T-cell (primary cell): Measurements from ENCODE around the gene DNAJC27. TPM values are rescaled to one million over a fixed set of nuclear protein-coding genes. Genes with fewer than 3 reads are reported as not detected.
A peak's percentile ranks its signal among the peaks of the same experiment; 100 is the strongest.

Experiments used
- ATAC-seq, 4 experiments: fragments of 200-7000 bp in 3 of 4; fragments of 150-1000 bp in 1 of 4; cut with Tn5 transposase; replicated peaks in 1 of 4; 1 replicate in 3 of 4; 2 replicates in 1 of 4; pipeline ENCODE4 v1.10.0; 2021; ENCODE audit warnings: moderate library complexity in 3 of 4, mild to moderate bottlenecking in 2 of 4, moderate number of reproducible peaks in 1 of 4
- CTCF ChIA-PET, 2 donors: fragments of 300-600 bp; sonication (Branson Sonifier 250); formaldehyde crosslinking; loops; one replicate each; lab custom pipeline; 2022; ENCODE audit warnings: antibody characterized with exemption in 2 of 2; lab: Charles Lee
- POLR2A ChIA-PET, 2 donors: fragments of 300-600 bp; sonication (Branson Sonifier 250); formaldehyde crosslinking; loops; one replicate each; lab custom pipeline; 2022; ENCODE audit warnings: antibody characterized with exemption in 2 of 2; lab: Charles Lee
- DNase-seq, 35 experiments: peaks; one replicate each; pipeline versions ENCODE4 v3.0.0 to v3.0.0-alpha.2; 2013 to 2023
- H3K27ac ChIP-seq: one replicate; pipeline ENCODE4 v1.5.1; 2013; ENCODE audit warnings: low read length
- H3K27me3 ChIP-seq, 2 experiments: replicated peaks in 1 of 2; 1 replicate in 1 of 2; 2 replicates in 1 of 2; pipeline versions ENCODE4 v1.6.1 to v1.7.0; 2013; ENCODE audit warnings: low read length in 1 of 2, mixed read lengths in 1 of 2; ENCODE audit not compliant: control insufficient read depth in 2 of 2, insufficient read depth in 2 of 2; ENCODE audit errors: extremely low read depth in 1 of 2
- H3K36me3 ChIP-seq, 2 donors: 1 replicate in 1 of 2; 2 replicates in 1 of 2; pipeline versions ENCODE4 v1.6.1 to v1.7.0; 2013; ENCODE audit warnings: low read length in 1 of 2; ENCODE audit not compliant: control insufficient read depth in 2 of 2, insufficient read depth in 1 of 2; ENCODE audit errors: extremely low read depth in 1 of 2
- H3K4me1 ChIP-seq, 2 experiments: 1 replicate in 1 of 2; 2 replicates in 1 of 2; pipeline versions ENCODE4 v1.6.1 to v1.7.0; 2013; ENCODE audit warnings: low read length in 2 of 2, mixed read lengths in 1 of 2; ENCODE audit not compliant: insufficient read depth in 2 of 2, control insufficient read depth in 1 of 2; ENCODE audit errors: extremely low read depth in 1 of 2
- H3K4me3 ChIP-seq, 2 donors: 1 replicate in 1 of 2; 2 replicates in 1 of 2; pipeline versions ENCODE4 v1.5.1 to v1.7.0; 2013; ENCODE audit warnings: mild to moderate bottlenecking in 2 of 2, low read length in 1 of 2, moderate library complexity in 1 of 2; ENCODE audit not compliant: control insufficient read depth in 1 of 2; ENCODE audit errors: extremely low read depth in 1 of 2
- H3K9me3 ChIP-seq: 2 replicates; pipeline ENCODE4 v1.7.0; 2013
- H3K27ac Mint-ChIP-seq, 2 donors: one replicate each; pipeline ENCODE4 v1.8.0; 2020 to 2021; ENCODE audit warnings: mild to moderate bottlenecking in 2 of 2, mixed read lengths in 2 of 2
- H3K27me3 Mint-ChIP-seq, 2 donors: one replicate each; pipeline ENCODE4 v1.8.0; 2021 to 2022; ENCODE audit warnings: mixed read lengths in 2 of 2
- H3K36me3 Mint-ChIP-seq: one replicate; pipeline ENCODE4 v1.8.0; 2021; ENCODE audit warnings: mixed read lengths
- H3K4me1 Mint-ChIP-seq, 3 donors: one replicate each; pipeline ENCODE4 v1.8.0; 2020 to 2022; ENCODE audit warnings: mixed read lengths in 3 of 3, mild to moderate bottlenecking in 1 of 3
- H3K4me3 Mint-ChIP-seq, 3 donors: one replicate each; pipeline ENCODE4 v1.8.0; 2020 to 2022; ENCODE audit warnings: mild to moderate bottlenecking in 3 of 3, mixed read lengths in 3 of 3, moderate library complexity in 3 of 3
- H3K9me3 Mint-ChIP-seq, 3 donors: one replicate each; pipeline ENCODE4 v1.8.0; 2020 to 2022; ENCODE audit warnings: mixed read lengths in 3 of 3
- WGBS: methylation state at CpG from one replicate; pipeline ENCODE4 v1.1.5; 2013; ENCODE audit warnings: missing lambda C conversion rate; ENCODE audit not compliant: insufficient coverage; 5-methylcytosine and 5-hydroxymethylcytosine counted together
- total RNA-seq, 35 experiments: library from RNA in 6 of 35; stranded (reverse) in 6 of 35; fragments of 120-200 nt in 1 of 35; gene quantifications; one replicate each; pipeline versions ENCODE4 v1.2.1 to v1.2.4 and lab custom pipeline; 2013 to 2026

Gene DNAJC27
- total RNA-seq, 5 donors from 2014 or later (not counting 1 experiment from before 2014, with no cell fraction given), result 10.0 to 15.2 (median 12.7) TPM

DNA sequence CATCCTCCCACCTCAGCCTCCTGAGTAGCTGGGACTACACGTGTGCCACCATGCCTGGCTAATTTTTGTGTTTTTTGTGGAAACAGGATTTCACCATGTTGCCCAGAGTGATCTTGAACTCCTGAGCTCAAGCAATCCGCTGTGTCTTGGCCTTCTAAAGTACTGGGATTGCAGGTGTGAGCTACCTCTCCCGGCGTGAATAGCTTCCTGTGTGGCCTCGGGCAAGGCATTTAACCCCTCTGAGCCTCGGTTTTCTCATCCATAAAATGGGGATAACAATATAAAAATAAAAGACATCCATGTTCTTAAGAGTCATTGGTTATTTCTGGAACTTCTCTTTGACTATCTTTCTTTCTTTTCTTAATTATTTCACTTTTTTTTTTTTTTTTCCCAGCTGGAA, 32.4 kb downstream of the DNAJC27 start:
- Mint-ChIP-seq H3K9me3 (no peaks in the 10 kb centered on the region), H3K4me1 (no peaks in the 10 kb centered on the region), H3K36me3 (peaks cover 3% of the 10 kb centered on the region), H3K4me3 (no peak overlapping the region), H3K27me3 (no peaks in the 10 kb centered on the region), H3K27ac (no peak overlapping the region)
- Histone ChIP-seq H3K36me3 (peaks cover 0 to 2% of the 10 kb centered on the region in 2 donors), H3K4me3 (no peak overlapping the region), H3K27ac (no peak overlapping the region), H3K9me3 (no peaks in the 10 kb centered on the region), H3K27me3 (no peaks in the 10 kb centered on the region), H3K4me1 (no peaks in the 10 kb centered on the region)
- POLR2A ChIA-PET, result interaction anchor here in 1 of 2 donors (0.6 kb wide), 1 partner anchor 147 kb away, joined by 3 read pairs; no protein-coding TSS in a partner anchor
- DNase-seq (no peak), ATAC-seq (no peak)
- WGBS, result 60% methylated on average over 2 of the region's 6 CpGs
- CTCF ChIA-PET, result no interaction called here

DNA sequence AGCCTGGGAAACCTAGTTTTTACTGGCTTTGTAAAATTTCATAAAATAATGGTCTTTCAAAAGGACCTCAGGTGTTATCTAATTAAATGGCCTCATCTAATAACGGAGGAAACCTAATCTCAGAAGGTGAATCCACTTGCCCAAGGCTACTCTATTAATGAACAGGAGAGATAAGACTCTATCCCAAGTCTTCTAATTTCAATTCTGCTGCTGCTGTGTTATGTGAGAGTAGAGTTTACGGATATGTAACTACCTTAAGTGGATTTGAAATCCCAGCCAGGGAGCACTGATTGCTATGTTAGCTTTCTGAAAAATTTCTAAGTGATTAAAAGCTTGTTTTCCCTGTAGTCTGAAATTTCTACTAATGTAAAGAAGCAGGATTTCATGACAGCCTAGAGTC, 34.5 kb downstream of the DNAJC27 start:
- H3K9me3 ChIP-seq, result no peaks in the 10 kb centered on the region
- Mint-ChIP-seq H3K4me1 (no peaks in the 10 kb centered on the region), H3K9me3 (no peaks in the 10 kb centered on the region), H3K36me3 (no peaks in the 10 kb centered on the region), H3K27ac (no peak overlapping the region), H3K27me3 (no peaks in the 10 kb centered on the region), H3K4me3 (no peak overlapping the region)
- CTCF ChIA-PET, result no interaction called here
- WGBS, result no CpG with 5 or more reads among the region's 2 CpGs
- no peak overlapping the region for H3K4me3 ChIP-seq
- no peaks in the 10 kb centered on the region for H3K4me1 ChIP-seq
- H3K27me3 ChIP-seq, result no peaks in the 10 kb centered on the region
- POLR2A ChIA-PET, result no interaction called here
- H3K36me3 ChIP-seq, result no peaks in the 10 kb centered on the region
- no peak for ATAC-seq
- H3K27ac ChIP-seq, result no peak overlapping the region
- no peak for DNase-seq

DNA sequence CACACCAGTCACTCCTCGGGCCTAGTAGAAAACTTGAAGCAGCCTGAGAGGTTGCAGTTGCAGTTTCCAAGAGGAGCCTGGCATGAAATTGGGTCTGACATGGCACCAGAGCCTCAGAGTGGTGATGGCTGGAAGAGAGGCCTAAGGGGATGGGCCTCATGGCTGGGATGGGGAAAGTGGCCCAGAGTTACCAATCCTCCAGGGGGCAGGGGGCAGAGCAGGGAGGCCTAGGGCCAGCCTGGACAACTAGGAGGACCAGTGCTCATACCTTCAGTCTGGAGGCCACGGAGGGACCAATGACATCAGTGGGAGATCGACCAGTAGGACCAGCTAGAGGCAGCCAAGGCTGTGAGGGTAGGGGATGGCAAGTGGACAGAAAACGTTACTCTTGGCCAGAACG, 36.6 kb downstream of the DNAJC27 start:
- no peak for DNase-seq

DNA sequence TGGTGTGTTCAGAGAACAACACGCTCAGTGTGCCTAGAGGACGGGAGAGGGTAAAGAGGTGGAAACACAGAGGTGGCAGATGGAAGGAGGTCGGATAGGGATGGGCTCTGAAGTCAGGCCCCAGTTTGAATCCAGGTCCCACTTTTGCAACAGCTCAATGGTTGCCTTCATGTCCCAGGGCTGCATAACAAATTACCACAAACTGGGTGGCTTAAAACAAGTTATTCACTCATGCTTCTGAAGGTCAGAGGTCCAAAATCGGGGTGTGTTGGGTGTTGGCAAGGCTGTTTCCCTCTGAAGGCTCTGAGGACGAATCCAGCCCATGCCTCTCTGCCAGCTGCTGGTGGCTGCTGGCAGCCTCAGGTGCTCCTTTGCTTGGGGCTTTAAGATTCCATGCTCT, 39.0 kb downstream of the DNAJC27 start:
- WGBS, result 86% methylated on average over 4 of the region's 5 CpGs
- Mint-ChIP-seq H3K27ac (no peak overlapping the region), H3K4me1 (peaks cover 3 to 6% (median 6%) of the 10 kb centered on the region in 3 donors), H3K36me3 (no peaks in the 10 kb centered on the region), H3K4me3 (no peak overlapping the region), H3K9me3 (no peaks in the 10 kb centered on the region), H3K27me3 (no peaks in the 10 kb centered on the region)
- Histone ChIP-seq H3K27ac (no peak overlapping the region), H3K27me3 (no peaks in the 10 kb centered on the region), H3K4me1 (no peaks in the 10 kb centered on the region), H3K9me3 (no peaks in the 10 kb centered on the region), H3K4me3 (no peak overlapping the region), H3K36me3 (no peaks in the 10 kb centered on the region)
- no peak for DNase-seq
- ATAC-seq, result no peak
- POLR2A ChIA-PET, result no interaction called here
- CTCF ChIA-PET, result interaction anchor here in 1 of 2 donors (0.6 kb wide), 1 partner anchor 196 kb away, joined by 4 read pairs; no protein-coding TSS in a partner anchor

More for the DNA sequence above, 36.6 kb downstream of the DNAJC27 start:
- H3K4me3 ChIP-seq, result no peak overlapping the region
- 100% methylated on average over 2 of the region's 5 CpGs for WGBS
- ChIA-PET CTCF (no interaction called here), POLR2A (interaction anchor here in 1 of 2 donors (0.6 kb wide), 1 partner anchor 557 kb away, joined by 4 read pairs; no protein-coding TSS in a partner anchor)
- no peaks in the 10 kb centered on the region for H3K36me3 ChIP-seq
- peaks cover 3 to 6% (median 6%) of the 10 kb centered on the region in 3 donors for H3K4me1 Mint-ChIP-seq
- no peak overlapping the region for H3K27ac ChIP-seq
- no peak overlapping the region for H3K4me3 Mint-ChIP-seq
- no peaks in the 10 kb centered on the region for H3K9me3 Mint-ChIP-seq
- no peaks in the 10 kb centered on the region for H3K4me1 ChIP-seq
- H3K36me3 Mint-ChIP-seq, result no peaks in the 10 kb centered on the region
- no peaks in the 10 kb centered on the region for H3K9me3 ChIP-seq
- no peak overlapping the region for H3K27ac Mint-ChIP-seq
- no peaks in the 10 kb centered on the region for H3K27me3 ChIP-seq
- no peak for ATAC-seq
- no peaks in the 10 kb centered on the region for H3K27me3 Mint-ChIP-seq

DNA sequence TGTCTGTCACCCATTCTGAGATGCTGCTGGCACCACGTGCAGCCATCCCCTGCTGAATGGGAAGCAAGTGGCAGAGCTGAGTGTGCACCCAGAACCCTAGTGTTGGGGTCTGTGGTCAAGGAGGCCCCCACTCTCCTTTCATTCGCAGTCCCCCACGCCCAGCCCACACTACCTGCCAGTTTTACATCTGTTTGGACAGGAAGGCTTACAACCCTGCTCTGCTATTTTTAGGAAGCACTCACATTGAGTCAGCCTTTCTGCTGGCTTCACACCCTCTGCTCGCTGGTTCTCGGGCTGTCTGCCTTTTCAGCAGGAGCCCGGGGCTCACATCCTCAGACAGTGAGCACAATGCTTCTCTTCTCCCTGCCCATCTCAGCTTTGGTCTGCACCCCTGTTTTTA, 41.0 kb downstream of the DNAJC27 start:
- DNase-seq (no peak), ATAC-seq (no peak)
- peak overlapping the region in 1 of 2 donors; percentile 33 for H3K27ac Mint-ChIP-seq
- Histone ChIP-seq H3K9me3 (no peaks in the 10 kb centered on the region), H3K27ac (no peak overlapping the region), H3K27me3 (no peaks in the 10 kb centered on the region), H3K4me3 (no peak overlapping the region), H3K36me3 (no peaks in the 10 kb centered on the region), H3K4me1 (peaks cover 0 to 17% of the 10 kb centered on the region in 2 experiments)
- no peaks in the 10 kb centered on the region for H3K9me3 Mint-ChIP-seq
- H3K4me3 Mint-ChIP-seq, result no peak overlapping the region
- POLR2A ChIA-PET, result no interaction called here
- no peaks in the 10 kb centered on the region for H3K36me3 Mint-ChIP-seq
- CTCF ChIA-PET, result interaction anchor here in 1 of 2 donors (0.8 to 1.1 kb wide), 2 partner anchors 13 to 40 kb away, joined by 3 to 4 read pairs; no protein-coding TSS in a partner anchor
- 19% methylated on average over 3 of the region's 6 CpGs for WGBS
- no peaks in the 10 kb centered on the region for H3K27me3 Mint-ChIP-seq
- peaks cover 3 to 6% (median 6%) of the 10 kb centered on the region in 3 donors for H3K4me1 Mint-ChIP-seq

DNA sequence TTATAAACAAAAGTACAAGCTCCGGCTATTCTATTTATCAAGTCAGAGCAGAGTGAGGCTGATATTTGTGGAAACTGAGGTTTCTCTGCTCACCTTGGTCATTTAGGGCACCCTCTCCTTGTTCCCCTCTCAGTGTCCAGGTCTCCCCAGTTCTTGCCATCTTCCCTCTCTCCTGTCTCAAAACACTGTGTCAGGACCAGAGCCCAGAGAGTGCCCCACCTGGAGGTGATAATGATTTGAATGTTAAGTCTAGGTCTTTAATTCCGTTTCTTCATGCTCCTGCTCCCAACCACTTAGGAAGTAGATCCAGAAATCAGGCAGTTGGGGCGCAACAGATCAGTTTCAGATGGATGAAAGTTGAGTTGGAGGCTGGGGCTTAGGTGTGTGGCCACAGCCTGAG, 42.5 kb downstream of the DNAJC27 start:
- H3K4me3 Mint-ChIP-seq, result no peak overlapping the region
- ATAC-seq (no peak), DNase-seq (no peak)
- H3K27me3 Mint-ChIP-seq, result no peaks in the 10 kb centered on the region
- Histone ChIP-seq H3K9me3 (no peaks in the 10 kb centered on the region), H3K27ac (no peak overlapping the region), H3K4me3 (no peak overlapping the region), H3K36me3 (no peaks in the 10 kb centered on the region), H3K4me1 (peaks cover 0 to 17% of the 10 kb centered on the region in 2 experiments), H3K27me3 (no peaks in the 10 kb centered on the region)
- peaks cover 3 to 6% (median 6%) of the 10 kb centered on the region in 3 donors for H3K4me1 Mint-ChIP-seq
- WGBS, result no CpG with 5 or more reads among the region's 3 CpGs
- ChIA-PET CTCF (no interaction called here), POLR2A (no interaction called here)
- no peaks in the 10 kb centered on the region for H3K36me3 Mint-ChIP-seq
- H3K27ac Mint-ChIP-seq, result no peak overlapping the region
- H3K9me3 Mint-ChIP-seq, result no peaks in the 10 kb centered on the region

DNA sequence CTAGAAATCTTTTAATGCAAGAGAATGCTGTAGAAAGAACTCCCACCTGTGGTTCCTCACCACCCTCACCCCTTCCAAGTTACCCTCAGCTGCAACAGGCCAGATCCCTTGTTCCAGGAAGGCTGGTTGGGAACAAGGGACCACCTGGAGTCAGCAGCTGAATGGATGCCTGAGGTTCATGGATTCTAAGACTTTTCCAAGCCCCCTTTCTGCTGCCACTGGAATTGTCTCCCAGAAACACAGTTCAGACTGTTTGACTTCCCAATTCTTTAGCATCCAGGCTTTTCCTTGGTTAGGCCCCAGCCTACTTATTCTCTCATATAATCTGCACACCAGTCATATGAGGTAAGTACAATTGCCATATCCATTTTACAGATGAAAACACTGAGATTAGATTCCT, 43.7 kb downstream of the DNAJC27 start:
- H3K4me3 ChIP-seq, result no peak overlapping the region
- ChIA-PET CTCF (no interaction called here), POLR2A (no interaction called here)
- no peak for ATAC-seq
- peaks cover 3 to 13% (median 10%) of the 10 kb centered on the region in 3 donors for H3K4me1 Mint-ChIP-seq
- no peaks in the 10 kb centered on the region for H3K36me3 ChIP-seq
- no peak overlapping the region for H3K27ac Mint-ChIP-seq
- H3K4me3 Mint-ChIP-seq, result no peak overlapping the region
- no peak for DNase-seq
- H3K27me3 ChIP-seq, result no peaks in the 10 kb centered on the region
- no peaks in the 10 kb centered on the region for H3K9me3 ChIP-seq
- no peaks in the 10 kb centered on the region for H3K36me3 Mint-ChIP-seq
- no peaks in the 10 kb centered on the region for H3K27me3 Mint-ChIP-seq
- H3K9me3 Mint-ChIP-seq, result no peaks in the 10 kb centered on the region
- H3K4me1 ChIP-seq, result peaks cover 0 to 17% of the 10 kb centered on the region in 2 experiments
- no peak overlapping the region for H3K27ac ChIP-seq
